Endothelial cell of umbilical vein (primary cell): Measurements from ENCODE around the gene RAB42. TPM values are rescaled to one million over a fixed set of nuclear protein-coding genes. Genes with fewer than 3 reads are reported as not detected.

Source experiments
- BruUV-seq: library from RNA; stranded (reverse); fragments of 400-500 nt; replicated peaks from 2 replicates; lab custom pipeline; 2021; lab: Mats Ljungman, UMichigan
- CTCF ChIA-PET: fragments of 300-600, 350-600 bp; sonication (Branson Sonifier 250); formaldehyde crosslinking; loops from one replicate; lab custom pipeline; 2021; ENCODE audit warnings: antibody characterized with exemption, inconsistent platforms; lab: Charles Lee
- POLR2A ChIA-PET: fragments of 300-600, 350-600 bp; sonication (Branson Sonifier 250); formaldehyde crosslinking; loops from one replicate; lab custom pipeline; 2021; ENCODE audit warnings: antibody characterized with exemption, inconsistent platforms; lab: Charles Lee
- DNase-seq: peaks from one replicate; pipeline ENCODE4 v3.0.0-alpha.2; 2011; ENCODE audit warnings: low read depth, low spot score
- FAIRE-seq: peaks from 2 replicates; lab custom pipeline; 2011; peaks lifted over from hg19 to GRCh38; lab: Jason Lieb, UNC
- H2AFZ ChIP-seq: 2 replicates; pipeline ENCODE4 v1.6.0; 2012; ENCODE audit warnings: low read depth, low read length, control low read depth, inconsistent platforms
- H3K27ac ChIP-seq: 2 replicates; pipeline ENCODE4 v1.5.1; 2011; ENCODE audit warnings: low read depth, mild to moderate bottlenecking, control low read depth, low read length, moderate library complexity; ENCODE audit not compliant: insufficient read depth
- H3K27me3 ChIP-seq, 2 experiments: 2 replicates each; pipeline versions ENCODE4 v1.6.0 to v1.6.1; 2011; ENCODE audit warnings: low read length in 2 of 2, mixed read lengths in 1 of 2; ENCODE audit not compliant: control insufficient read depth in 2 of 2, insufficient read depth in 2 of 2
- H3K36me3 ChIP-seq, 2 experiments: 2 replicates in 1 of 2; 3 replicates in 1 of 2; pipeline ENCODE4 v1.5.1; 2011; ENCODE audit warnings: low read length in 2 of 2, mild to moderate bottlenecking in 1 of 2, moderate library complexity in 1 of 2; ENCODE audit not compliant: control insufficient read depth in 2 of 2, insufficient read depth in 2 of 2; ENCODE audit errors: extremely low read depth in 1 of 2
- H3K4me1 ChIP-seq: 3 replicates; pipeline ENCODE4 v1.5.1; 2011; ENCODE audit warnings: mild to moderate bottlenecking, low read length; ENCODE audit not compliant: control insufficient read depth, insufficient read depth; ENCODE audit errors: extremely low read depth
- H3K4me2 ChIP-seq: 2 replicates; pipeline ENCODE4 v1.6.1; 2011; ENCODE audit warnings: low read length, control low read depth, mixed read lengths; ENCODE audit not compliant: insufficient read depth
- H3K4me3 ChIP-seq, 3 experiments: fragments of 200-600 bp in 1 of 3; sonication (generic), shearing (Covaris generic) in 1 of 3; replicated peaks in 1 of 3; 2 replicates each; pipeline ENCODE4 v1.5.1; 2011 to 2016; ENCODE audit warnings: control low read depth in 3 of 3, low read length in 3 of 3, mild to moderate bottlenecking in 2 of 3, inconsistent platforms in 1 of 3, low read depth in 1 of 3, moderate library complexity in 1 of 3; ENCODE audit not compliant: insufficient read depth in 1 of 3
- H3K79me2 ChIP-seq: 2 replicates; pipeline ENCODE4 v1.6.0; 2012; ENCODE audit warnings: low read length, inconsistent platforms; ENCODE audit not compliant: control insufficient read depth, insufficient read depth
- H3K9ac ChIP-seq: replicated peaks from 2 replicates; pipeline ENCODE3; 2011; ENCODE audit warnings: low read length, control low read depth; ENCODE audit not compliant: insufficient read depth; ENCODE audit errors: extremely low read depth
- H3K9me1 ChIP-seq: replicated peaks from 3 replicates; pipeline ENCODE4 v1.6.0; 2011; ENCODE audit warnings: mild to moderate bottlenecking, low read length; ENCODE audit not compliant: control insufficient read depth, insufficient read depth; ENCODE audit errors: extremely low read depth
- H3K9me3 ChIP-seq: replicated peaks from 2 replicates; pipeline ENCODE4 v1.5.1; 2012; ENCODE audit warnings: low read length, inconsistent platforms; ENCODE audit not compliant: control insufficient read depth, insufficient read depth
- H4K20me1 ChIP-seq: replicated peaks from 2 replicates; pipeline ENCODE3; 2011; ENCODE audit warnings: mild to moderate bottlenecking, low read length; ENCODE audit not compliant: control insufficient read depth, insufficient read depth; ENCODE audit errors: extremely low read depth
- CTCF ChIP-seq, 2 donors: IDR thresholded peaks; 1 replicate in 1 of 2; 2 replicates in 1 of 2; pipeline ENCODE4 v1.5.1; 2011; ENCODE audit warnings: low read length in 2 of 2, mild to moderate bottlenecking in 2 of 2, moderate library complexity in 2 of 2, control low read depth in 1 of 2, inconsistent platforms in 1 of 2, low read depth in 1 of 2; ENCODE audit not compliant: insufficient read depth in 1 of 2; ENCODE audit errors: extremely low read depth in 1 of 2
- EZH2 ChIP-seq: IDR thresholded peaks from 2 replicates; pipeline ENCODE4 v1.6.1; 2012; ENCODE audit warnings: borderline replicate concordance, low read depth, mild to moderate bottlenecking, moderate library complexity, low read length, inconsistent platforms; ENCODE audit not compliant: severe bottlenecking
- FOS ChIP-seq: IDR thresholded peaks from 2 replicates; pipeline ENCODE4 v1.6.1; 2011; ENCODE audit warnings: mild to moderate bottlenecking, low read length, moderate library complexity, borderline replicate concordance; ENCODE audit not compliant: insufficient read depth
- GATA2 ChIP-seq: IDR thresholded peaks from 2 replicates; pipeline ENCODE4 v1.7.0; 2011; ENCODE audit warnings: low read depth, mild to moderate bottlenecking, moderate library complexity, mixed read lengths, low read length; ENCODE audit not compliant: insufficient read length, insufficient read depth
- JUN ChIP-seq: IDR thresholded peaks from 2 replicates; pipeline ENCODE4 v1.6.1; 2011; ENCODE audit warnings: borderline replicate concordance, low read depth; ENCODE audit not compliant: insufficient read length, insufficient read depth
- MYC ChIP-seq: IDR thresholded peaks from one replicate; pipeline ENCODE4 v1.6.1; 2011; ENCODE audit warnings: mild to moderate bottlenecking, low read depth, low read length
- POLR2A ChIP-seq: IDR thresholded peaks from 2 replicates; pipeline ENCODE4 v1.6.1; 2012; ENCODE audit warnings: low read depth, mild to moderate bottlenecking, control low read depth, low read length
- POLR2AphosphoS5 ChIP-seq: IDR thresholded peaks from 2 replicates; pipeline ENCODE4 v1.6.1; 2012; ENCODE audit warnings: low read depth, mild to moderate bottlenecking, control low read depth, low read length, moderate library complexity; ENCODE audit not compliant: insufficient read depth
- dilution Hi-C: fragments of 300-500 bp; cut with MboI; formaldehyde crosslinking; loops from one replicate; pipeline ENCODE4 v1.15.0; 2019; ENCODE audit warnings: low sequenced_read_pairs; ENCODE audit not compliant: extremely low pct_ligation_motif_present
- intact Hi-C: fragments of 100-400 bp; cut with micrococcal nuclease; formaldehyde crosslinking; loops from one replicate; pipeline ENCODE4 v1.10.0; 2022
- polyA plus RNA-seq, 4 experiments: library from polyadenylated mRNA; depleted of rRNA in 3 of 4; stranded (reverse) in 3 of 4; unstranded in 1 of 4; fragments of >200 nt; gene quantifications; 2 replicates each; pipeline versions ENCODE4 v1.2.1 to v1.2.3, GENCODE V29; 2011 to 2012; ENCODE audit warnings: missing spikeins in 1 of 4
- total RNA-seq: library from RNA; stranded (reverse); gene quantifications from 2 replicates; pipeline ENCODE4 v1.2.3, GENCODE V29; 2021
- TF ChIP-seq, protein P1 (sequence below): IDR thresholded peaks from 2 replicates; pipeline ENCODE4 v1.6.1; 2011; ENCODE audit not compliant: insufficient read depth, insufficient read length

Gene RAB42
- total and polyA plus RNA-seq, 2 donors (not counting 3 experiments of a cell fraction or from before 2014, with no cell fraction given) = 1.2 to 1.8 TPM

GRCh38 chr1:28579401-28579800 lies 12.7 kb upstream of the RAB42 start:
- ChIA-PET POLR2A (interaction anchor here (0.6 to 4.3 kb wide), 9 partner anchors 9 to 320 kb away, joined by 3 to 59 read pairs (median 5); partner anchors contain the start of genes TAF12 and TRNAU1AP), CTCF (interaction anchor here (0.6 to 4.7 kb wide), 8 partner anchors 10 to 453 kb away, joined by 3 to 44 read pairs (median 6); no protein-coding TSS in a partner anchor)
- dilution Hi-C loops = no loop called here

More at GRCh38 chr1:28579401-28579800, 12.7 kb upstream of the RAB42 start:
- Histone ChIP-seq H3K9ac (peak overlapping the region; percentile 35), H2AFZ (no peak overlapping the region), H3K4me1 (peaks cover 31% of the 10 kb centered on the region), H3K79me2 (peaks cover 32% of the 10 kb centered on the region), H3K9me1 (no peaks in the 10 kb centered on the region), H3K4me2 (peak overlapping the region; percentile 84), H3K4me3 (peak overlapping the region; percentile 1 to 98 (median 13)), H3K27ac (no peak overlapping the region), H3K36me3 (peaks cover 18 to 22% of the 10 kb centered on the region in 2 experiments), H4K20me1 (peaks cover 4% of the 10 kb centered on the region), H3K27me3 (no peaks in the 10 kb centered on the region), H3K9me3 (no peaks in the 10 kb centered on the region)
- no TSS peak for BruUV-seq
- FAIRE-seq = peak; percentile 21
- TF ChIP-seq GATA2 = no peak
- TF ChIP-seq POLR2A = no peak
- no peak for TF ChIP-seq EZH2
- TF ChIP-seq POLR2AphosphoS5 = no peak
- TF ChIP-seq FOS = no peak
- TF ChIP-seq, protein P1, sequence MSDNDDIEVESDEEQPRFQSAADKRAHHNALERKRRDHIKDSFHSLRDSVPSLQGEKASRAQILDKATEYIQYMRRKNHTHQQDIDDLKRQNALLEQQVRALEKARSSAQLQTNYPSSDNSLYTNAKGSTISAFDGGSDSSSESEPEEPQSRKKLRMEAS = no peak
- no peak for TF ChIP-seq JUN
- no peak for TF ChIP-seq CTCF (IDR thresholded peaks at IDR 0.05; ENCODE audit: extremely low read depth in 1 of 2, insufficient read depth in 1 of 2, low read depth in 1 of 2, low read length in 2 of 2)
- no peak for TF ChIP-seq MYC
- intact Hi-C loops = no loop called here
- DNase-seq = no peak
